Activated CD4-positive, alpha-beta T cell treated with anti-CD3 and anti-CD28 coated beads for 1 hour (primary cell): ENCODE data around the gene APOBEC3C.
A peak's percentile ranks its signal among the peaks of the same experiment; 100 is the strongest.
"Not testable (repeated sequence)": the region's sequence is repeated elsewhere in the genome, so short reads cannot be mapped to it uniquely, and the experiment has no call there.

Experiments used
- DNase-seq: peaks from one replicate; pipeline ENCODE4 v3.0.0-alpha.2; 2020

APOBEC3C gene

DNA sequence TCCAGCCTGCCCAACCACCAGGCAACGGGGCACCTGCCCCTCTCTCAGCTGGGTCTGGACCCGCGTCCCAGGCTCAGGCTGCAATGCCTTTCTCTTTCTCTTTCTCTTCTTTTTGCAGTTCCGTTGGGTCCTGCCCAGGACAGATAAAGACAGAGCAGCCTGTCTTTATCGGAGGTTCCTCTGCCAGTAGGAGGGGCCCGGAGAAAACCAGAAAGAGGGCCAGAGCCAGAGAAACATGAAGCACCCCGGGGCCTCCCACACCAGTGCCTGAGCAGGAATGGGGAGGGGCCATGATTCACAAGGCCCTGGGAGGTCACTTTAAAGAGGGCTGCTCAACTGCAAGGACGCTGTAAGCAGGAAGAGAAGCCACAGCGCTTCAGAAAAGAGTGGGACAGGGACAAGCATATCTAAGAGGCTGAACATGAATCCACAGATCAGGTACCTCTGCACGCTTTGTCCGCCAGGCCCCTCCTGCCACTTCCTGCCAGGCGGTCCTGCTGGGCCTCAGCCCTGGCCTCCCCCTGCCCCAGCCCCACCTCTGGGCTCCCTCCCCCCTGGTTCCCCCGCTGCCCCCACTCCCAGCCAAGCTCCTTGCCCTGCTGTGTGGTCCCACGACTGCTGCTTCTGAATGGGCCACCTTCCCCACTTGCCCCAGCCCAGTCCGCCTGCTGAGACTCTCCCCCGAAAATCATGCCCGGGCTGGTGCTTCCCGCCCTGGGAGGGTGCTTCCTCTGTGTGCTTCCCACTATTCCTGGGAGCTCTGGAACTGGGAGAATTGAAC, at the start of gene APOBEC3C:
APOBEC3C (plus strand) TSS at position 316 of the 781 bp plus-strand sequence; CDS start at position 422, 106 bp downstream.
- DNase-seq = peak; percentile 52

DNA sequence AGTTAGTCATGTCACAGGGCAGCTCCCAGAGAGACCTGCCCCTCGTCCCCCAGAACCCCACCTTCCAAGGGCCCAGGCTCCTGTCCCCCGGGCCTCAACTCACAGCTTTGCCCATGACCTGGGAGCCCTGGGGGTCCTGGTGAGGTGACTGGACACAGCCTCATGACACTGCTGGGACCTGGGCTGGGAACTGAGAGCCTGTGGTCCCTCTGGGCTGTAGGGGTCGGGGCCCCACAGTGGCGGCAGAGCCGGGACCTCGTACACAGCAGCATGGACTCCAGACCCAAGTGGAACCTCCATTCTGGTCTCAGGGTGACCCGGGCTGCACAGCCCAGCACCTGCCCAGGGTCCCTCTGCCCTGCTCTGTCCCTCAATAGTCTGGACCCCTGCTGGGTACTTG, 49.8 kb upstream of the APOBEC3C start:
- no peak for DNase-seq

DNA sequence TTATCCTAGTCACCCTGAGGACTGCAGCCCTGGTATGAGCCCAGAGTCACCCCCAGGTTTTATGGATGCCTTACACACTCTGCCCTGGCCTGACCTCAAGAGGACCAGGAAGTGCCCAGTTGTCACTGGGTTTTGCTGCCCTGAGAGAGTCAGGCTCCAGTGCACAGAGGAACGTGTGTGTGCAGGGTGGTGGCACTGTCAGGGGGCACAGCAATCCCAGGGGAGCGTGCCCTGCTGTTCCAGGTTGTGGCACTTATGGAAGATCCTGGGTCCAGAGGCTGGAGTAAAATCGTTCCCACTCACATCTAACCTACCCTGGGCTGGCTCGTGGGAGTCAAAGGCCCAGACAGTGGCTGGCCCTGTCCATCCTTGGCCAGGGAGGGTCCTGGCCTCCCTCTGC, 49.1 kb upstream of the APOBEC3C start:
- DNase-seq = no peak

DNA sequence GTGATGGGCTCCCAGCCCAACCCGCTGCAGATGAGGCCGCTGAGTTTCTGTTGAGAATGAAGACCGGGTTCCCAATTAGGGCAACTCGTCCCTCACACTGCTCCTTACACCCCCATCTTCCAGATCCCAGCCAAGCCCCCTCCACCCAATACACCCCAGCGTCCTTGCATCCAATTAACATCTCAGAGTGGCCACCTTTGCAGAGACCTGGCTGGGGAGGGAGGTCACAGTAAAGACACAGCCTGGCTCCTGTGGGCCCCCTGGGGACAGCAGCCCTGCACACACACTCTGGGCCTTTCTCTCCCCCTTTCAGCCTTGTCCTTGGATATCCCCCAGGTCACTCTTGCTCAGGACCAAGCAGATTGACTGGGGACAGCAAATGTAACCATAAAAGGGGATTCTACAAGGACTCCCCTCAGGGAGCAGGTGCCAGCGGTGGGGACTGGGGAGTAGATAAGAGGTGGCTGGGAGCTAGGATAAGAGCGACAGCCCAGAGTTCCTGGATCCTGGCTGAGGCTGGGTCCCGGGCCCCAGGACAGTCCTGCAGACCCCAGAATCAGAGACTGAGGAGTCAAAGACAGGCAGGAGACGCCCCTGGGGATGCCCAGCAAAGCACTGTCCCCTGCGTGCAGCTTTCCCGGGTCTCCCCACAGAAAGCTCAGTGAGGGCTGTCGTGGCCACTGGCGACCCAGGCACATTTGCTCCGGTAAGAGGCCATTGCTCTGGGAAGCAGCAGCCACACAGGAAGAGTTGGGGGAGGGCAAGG, 48.3 kb upstream of the APOBEC3C start:
- DNase-seq = no peak

- DNase-seq = no peak
Measured at GRCh38 chr22:38966380-38966702, 47.7 kb upstream of the APOBEC3C start.

GRCh38 chr22:38966942-38967341, 47.1 kb upstream of the APOBEC3C start:
- no peak for DNase-seq

DNA sequence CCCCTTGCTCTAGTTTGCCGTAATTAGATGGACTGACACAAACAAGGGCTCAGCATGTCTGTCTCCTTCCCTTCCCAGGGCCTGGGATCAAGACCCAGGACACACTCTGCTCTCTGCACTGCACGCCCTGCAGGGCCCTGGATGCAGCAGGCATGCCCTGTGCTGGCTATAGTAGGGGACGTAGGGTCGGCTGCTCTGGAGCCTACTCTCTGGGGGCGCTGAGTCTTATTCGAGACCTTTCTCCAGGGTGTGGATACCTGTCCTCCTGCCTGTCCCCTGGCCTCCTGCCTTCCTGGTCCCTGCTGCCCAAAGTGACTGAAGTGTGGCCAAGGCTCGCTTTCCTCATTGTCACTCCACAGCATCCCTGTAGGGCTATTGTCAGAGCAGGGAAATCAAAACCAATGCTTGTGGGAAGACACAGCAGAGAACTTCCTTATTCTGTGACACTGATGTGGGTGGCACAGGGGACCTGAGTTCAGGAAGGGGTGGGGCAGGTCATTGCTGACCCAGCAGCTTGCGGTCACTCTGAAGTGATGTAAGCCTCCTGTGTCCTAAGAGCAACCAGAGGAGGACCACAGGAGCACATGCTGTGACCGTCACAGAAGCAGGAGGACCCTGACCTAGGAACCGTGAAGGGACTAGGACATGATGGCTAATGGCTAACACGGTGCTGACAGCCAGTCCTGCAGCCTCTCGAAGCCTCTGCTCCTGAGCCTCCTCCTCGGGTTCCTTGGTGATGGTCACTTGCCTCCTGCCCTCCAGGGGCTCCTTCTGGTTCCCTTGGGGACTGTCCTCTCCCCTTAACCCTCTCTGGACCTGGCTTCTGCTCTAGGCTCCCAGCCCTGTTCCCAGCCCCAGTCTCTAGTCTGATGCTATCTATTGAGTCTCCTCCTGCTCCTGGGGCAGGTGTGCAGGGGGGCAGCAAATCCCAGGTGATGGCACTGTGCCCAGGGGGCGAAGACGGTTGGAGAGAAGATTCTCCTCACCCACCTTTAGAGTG, 46.3 kb upstream of the APOBEC3C start:
- DNase-seq = no peak

GRCh38 chr22:38968801-38969200, 45.3 kb upstream of the APOBEC3C start:
- no peak for DNase-seq

GRCh38 chr22:38970551-38970950, 43.5 kb upstream of the APOBEC3C start:
- no peak for DNase-seq

- no peak for DNase-seq
Measured at GRCh38 chr22:38971202-38971601, 42.9 kb upstream of the APOBEC3C start.

DNA sequence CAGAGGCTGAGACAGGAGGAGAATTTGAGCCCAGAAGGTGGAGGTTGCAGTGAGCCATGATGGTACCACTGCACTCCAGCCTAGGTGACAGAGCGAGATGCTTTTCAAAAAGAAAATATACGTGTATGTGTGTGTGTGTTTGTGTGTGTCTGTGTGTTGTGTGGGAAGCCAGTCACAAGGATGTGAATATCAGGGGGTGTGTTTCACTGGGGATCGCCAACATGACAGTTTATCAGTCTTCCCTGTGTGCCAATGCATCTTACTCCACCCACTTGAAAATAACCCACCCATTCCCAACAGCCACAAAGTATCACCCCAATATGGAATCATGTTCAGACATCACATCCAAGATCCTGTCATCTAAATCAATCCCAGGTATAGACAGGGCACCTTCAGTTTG, 42.3 kb upstream of the APOBEC3C start:
- DNase-seq = no peak

GRCh38 chr22:38972558-38972957, 41.5 kb upstream of the APOBEC3C start:
- DNase-seq = no peak

DNA sequence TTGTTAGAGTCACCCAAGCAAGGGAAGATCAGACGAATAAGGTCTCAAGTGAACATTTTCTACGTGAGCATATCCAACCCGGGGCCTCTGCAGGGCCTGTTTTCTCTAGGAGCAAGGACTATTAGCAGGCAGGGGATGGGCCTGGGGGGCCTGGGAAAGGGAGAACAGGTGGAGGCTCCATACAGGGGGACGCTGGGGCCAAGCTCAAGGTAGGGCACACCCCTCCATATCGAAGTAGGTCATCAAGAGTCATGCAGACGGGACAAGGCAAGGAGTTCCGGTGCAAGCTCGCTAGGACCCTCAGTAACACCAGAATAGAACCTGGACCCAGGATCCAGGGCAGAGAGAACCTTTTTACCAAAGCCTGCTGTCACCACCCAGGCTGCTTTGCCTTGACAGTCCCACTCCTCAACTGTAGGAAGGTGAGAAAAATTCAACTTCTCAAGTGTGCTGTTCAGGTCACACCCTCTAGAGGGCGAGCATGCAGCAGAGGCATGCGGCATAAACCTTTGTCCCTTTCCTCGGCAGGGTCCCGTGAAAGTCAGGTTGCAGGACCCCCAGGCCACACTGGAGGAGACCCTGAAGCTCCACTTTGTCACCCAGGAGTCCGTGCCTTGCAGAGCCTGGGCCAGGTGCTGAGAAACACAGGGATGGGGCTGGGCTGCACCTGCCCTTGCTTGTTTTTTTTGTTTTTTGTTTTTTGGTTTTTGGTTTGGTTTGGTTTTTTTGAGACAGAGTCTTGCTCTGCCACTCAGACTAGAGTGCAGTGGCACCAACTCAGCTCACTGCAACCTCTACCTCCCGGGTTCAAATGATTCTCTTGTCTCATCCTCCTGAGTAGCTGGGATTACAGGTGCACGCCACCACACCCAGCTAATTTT, 40.5 kb upstream of the APOBEC3C start:
- peak; percentile 42 for DNase-seq

DNA sequence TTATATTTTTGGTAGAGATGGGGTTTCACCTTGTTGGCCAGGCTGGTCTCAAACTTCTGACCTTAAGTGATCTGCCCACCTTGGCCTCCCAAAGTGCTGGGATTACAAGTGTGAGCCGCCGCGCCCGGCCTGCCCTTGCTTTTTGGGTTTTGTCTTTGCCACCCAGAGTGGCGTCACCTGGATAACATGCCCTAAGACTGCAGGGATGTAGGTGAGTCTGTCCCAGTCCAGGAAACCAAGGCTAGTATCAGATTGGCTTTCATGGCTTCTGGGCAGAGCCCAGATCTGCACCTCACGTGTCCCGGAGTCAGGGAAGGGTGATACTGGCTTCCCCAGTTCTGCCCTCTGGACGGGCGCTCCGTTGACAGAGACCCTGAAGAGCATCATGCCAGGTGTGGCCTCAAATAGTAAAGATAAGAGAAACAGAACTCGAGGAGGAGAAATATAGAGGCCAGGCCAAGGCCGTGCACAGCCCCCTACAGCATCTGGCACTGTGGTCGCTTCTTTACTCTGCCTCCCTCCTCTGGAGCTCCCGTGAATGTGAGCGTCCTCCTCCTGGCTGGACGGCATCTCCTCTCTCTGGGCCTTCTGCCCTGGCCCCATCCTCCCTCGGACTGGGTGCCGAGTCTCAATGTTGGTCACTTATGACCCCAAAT, 39.8 kb upstream of the APOBEC3C start:
- no peak for DNase-seq

DNA sequence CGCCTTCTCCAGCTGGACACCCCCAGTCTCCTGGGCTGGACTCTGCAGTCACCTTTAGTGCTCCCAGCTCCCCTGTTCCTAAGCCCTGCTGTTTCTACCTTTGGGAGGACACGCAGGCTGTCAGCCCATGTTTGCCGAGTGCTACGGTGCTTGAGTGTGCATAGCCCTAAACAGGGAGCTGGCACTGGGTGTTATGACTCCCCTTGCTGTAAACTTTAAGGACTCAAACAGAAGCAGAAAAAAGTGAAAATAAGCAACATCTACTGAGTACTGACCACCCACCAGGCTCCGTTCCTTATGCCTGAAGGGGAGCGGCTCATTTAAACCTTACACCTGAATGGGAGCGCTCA, 39.3 kb upstream of the APOBEC3C start:
- DNase-seq = no peak

- DNase-seq = not testable (repeated sequence)
Measured at GRCh38 chr22:38977289-38977688, 36.8 kb upstream of the APOBEC3C start.

DNA sequence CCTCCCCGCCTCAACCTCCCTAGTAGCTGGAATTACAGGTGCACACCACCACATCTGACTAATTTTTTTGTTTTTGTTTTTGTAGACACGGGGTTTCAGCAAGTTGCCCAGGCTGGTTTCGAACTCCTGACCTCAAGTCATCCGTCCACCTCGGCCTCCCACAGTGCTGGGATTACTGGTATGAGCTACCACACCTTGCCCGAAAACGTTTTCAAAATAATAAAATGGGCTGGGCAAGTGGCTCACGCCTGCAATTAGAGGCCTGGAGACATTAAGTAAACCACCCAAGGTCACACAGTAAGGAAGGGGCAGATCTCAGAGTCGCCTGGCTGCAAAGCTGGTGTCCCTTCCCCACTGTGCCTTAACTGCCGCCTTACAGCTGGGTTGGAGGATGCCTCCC, 33.5 kb upstream of the APOBEC3C start:
- not testable (repeated sequence) for DNase-seq

DNA sequence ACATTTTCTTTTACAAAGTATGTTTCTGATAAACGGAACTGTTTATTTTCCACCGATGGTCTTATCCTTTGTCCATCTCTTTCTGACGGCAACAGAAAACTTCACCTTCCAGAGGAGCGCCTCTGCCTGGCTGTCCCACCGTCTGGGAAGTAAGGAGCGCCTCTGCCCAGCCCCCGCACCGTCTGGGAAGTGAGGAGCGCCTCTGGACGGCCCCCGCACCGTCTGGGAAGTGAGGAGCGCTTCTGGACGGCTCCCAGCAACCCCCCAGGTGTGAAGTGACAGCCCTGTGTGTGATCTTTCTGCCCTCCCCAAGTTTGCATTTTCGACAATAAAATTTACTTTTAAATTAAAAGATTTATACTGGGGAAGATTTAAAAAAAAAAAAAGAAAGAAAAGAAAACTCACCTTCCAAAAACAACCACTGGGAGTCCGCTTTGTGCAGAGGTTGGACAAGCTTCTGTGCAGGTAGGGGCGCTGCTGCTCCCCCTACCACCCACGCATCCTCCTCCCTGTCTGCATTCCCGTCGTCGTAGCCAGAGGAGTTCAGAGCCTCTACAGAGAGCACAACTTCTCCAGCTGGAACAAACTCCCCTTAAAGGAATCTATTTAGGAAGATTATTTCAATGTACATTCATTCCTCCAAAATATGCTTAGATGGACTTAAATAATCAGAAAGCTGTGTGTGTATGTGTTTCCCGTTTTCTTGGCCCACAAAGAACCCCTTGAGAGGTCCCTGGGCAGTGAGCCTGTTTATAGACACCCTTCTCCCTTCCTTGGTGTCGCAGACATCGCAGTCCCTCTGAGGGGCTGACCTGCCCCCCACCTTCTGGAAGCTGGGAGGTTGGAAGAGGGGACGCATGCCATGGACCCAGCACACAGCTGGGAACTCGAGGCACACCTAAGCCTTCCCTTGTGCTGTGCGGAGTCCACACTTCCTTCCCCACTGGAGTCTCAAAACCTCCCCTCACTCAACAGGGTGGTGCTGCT, 32.8 kb upstream of the APOBEC3C start:
- no peak for DNase-seq

DNA sequence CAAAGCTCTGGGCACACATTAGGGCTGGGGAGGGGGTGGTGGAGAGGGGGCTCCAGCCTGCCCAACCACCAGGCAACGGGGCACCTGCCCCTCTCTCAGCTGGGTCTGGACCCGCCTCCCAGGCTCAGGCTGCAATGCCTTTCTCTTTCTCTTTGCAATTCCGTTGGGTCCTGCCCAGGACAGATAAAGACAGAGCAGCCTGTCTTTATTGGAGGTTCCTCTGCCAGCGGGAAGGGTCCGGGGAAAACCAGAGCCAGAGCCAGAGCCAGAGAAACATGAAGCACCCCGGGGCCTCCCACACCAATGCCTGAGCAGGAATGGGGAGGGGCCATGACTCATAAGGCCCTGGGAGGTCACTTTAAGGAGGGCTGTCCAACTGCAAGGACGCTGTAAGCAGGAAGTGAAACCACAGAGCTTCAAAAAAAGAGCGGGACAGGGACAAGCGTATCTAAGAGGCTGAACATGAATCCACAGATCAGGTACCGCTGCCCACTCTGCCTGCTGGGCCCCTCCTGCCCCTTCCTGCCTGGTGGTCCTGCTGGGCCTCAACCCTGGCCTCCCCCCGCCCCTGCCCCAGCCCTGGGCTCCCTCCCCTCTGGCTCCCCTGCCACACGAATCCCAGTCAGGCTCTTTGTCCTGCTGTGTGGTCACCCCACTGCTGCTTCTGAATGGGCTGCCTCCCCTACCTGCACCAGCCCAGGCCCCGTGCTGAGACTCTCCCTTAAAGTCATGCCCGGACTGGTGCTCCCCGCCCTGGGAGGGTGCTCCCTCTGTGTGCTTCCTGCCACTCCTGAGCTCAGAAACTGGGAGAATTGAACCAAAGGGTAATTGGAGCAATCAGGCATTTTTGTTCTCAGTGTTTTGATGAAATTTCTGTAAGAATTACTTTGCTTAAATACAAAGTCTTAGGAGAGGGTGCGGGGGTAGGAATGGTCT, 31.8 kb upstream of the APOBEC3C start, which contains the start of gene APOBEC3B:
APOBEC3B (plus strand) TSS at position 356 of the 936 bp plus-strand sequence; CDS start at position 463, 107 bp downstream.
- peak; percentile 39 for DNase-seq
